Upper lobe of left lung (tissue), 6 donors: ENCODE results near the gene GALNT18. TPM values are rescaled to one million over a fixed set of nuclear protein-coding genes. Genes with fewer than 3 reads are reported as not detected.

ENCODE experiments used
- ATAC-seq, 2 donors: fragments of 200-7000 bp; cut with Tn5 transposase; one replicate each; pipeline ENCODE4 v1.9.1; 2022; ENCODE audit warnings: mild to moderate bottlenecking in 2 of 2, moderate library complexity in 2 of 2; ENCODE audit not compliant: low FRiP score in 2 of 2
- DNase-seq, 2 donors: peaks; one replicate each; pipeline ENCODE4 v3.0.0-alpha.2; 2019 to 2020
- H3K27ac ChIP-seq, 4 donors: fragments of 200-600 bp; sonication (generic); one replicate each; pipeline ENCODE4 v1.5.1; 2016 to 2019
- H3K27me3 ChIP-seq, 4 donors: fragments of 200-600 bp; sonication (generic); one replicate each; pipeline ENCODE4 v1.5.1; 2017 to 2019
- H3K36me3 ChIP-seq, 4 donors: fragments of 200-600 bp; sonication (generic); one replicate each; pipeline ENCODE4 v1.5.1; 2016 to 2019
- H3K4me1 ChIP-seq, 4 donors: fragments of 200-600 bp; sonication (generic); one replicate each; pipeline ENCODE4 v1.5.1; 2018 to 2019
- H3K4me3 ChIP-seq, 4 donors: fragments of 200-600 bp; sonication (generic); one replicate each; pipeline ENCODE4 v1.5.1; 2017 to 2019; ENCODE audit warnings: mild to moderate bottlenecking in 2 of 4, moderate library complexity in 1 of 4
- H3K9me3 ChIP-seq, 4 donors: fragments of 200-600 bp; sonication (generic); one replicate each; pipeline ENCODE4 v1.5.1; 2018 to 2019
- CTCF ChIP-seq, 6 experiments: fragments of 450-650 bp in 4 of 6; fragments of 200-600 bp in 2 of 6; sonication (generic) in 2 of 6; IDR thresholded peaks; one replicate each; pipeline ENCODE4 v1.5.1; 2016 to 2019; ENCODE audit warnings: antibody characterized with exemption in 6 of 6
- EP300 ChIP-seq, 4 donors: sonication (generic); formaldehyde crosslinking; IDR thresholded peaks; one replicate each; pipeline ENCODE4 v1.5.1; 2017; ENCODE audit warnings: antibody characterized with exemption in 4 of 4, control low read depth in 2 of 4
- POLR2A ChIP-seq, 4 donors: fragments of 450-650 bp; IDR thresholded peaks; one replicate each; pipeline ENCODE4 v1.5.1; 2016 to 2017; ENCODE audit warnings: antibody characterized with exemption in 4 of 4, mild to moderate bottlenecking in 2 of 4
- POLR2AphosphoS5 ChIP-seq, 2 donors: sonication (generic); formaldehyde crosslinking; IDR thresholded peaks; one replicate each; pipeline ENCODE4 v1.5.1; 2017; ENCODE audit warnings: antibody characterized with exemption in 2 of 2
- WGBS, 2 donors: methylation state at CpG; one replicate each; pipeline ENCODE4 v1.1.5; 2017 to 2018; 5-methylcytosine and 5-hydroxymethylcytosine counted together
- small RNA-seq, 4 donors: library from RNA; depleted of rRNA; stranded (forward); fragments of <200 nt; gene quantifications; one replicate each; pipeline ENCODE3, GENCODE V24; 2016
- total RNA-seq, 6 donors: library from RNA; depleted of rRNA in 4 of 6; stranded (reverse); fragments of >200 nt in 4 of 6; gene quantifications; one replicate each; pipeline versions ENCODE4 v1.1.0 to v1.2.1, GENCODE V29; 2016 to 2021
- donor health status: DM: no; HTN: no; CAD: no; lungs with moderate emphysema.
- donor health status: DM: no; HTN: yes; CAD: no; lungs with severe emphysema.

Gene GALNT18
- total RNA-seq, 6 donors from 2014 or later = 48.2 to 115 (median 61.8) TPM

- TF ChIP-seq CTCF (IDR thresholded peaks at IDR 0.05) (peak in 3 of 6 experiments; percentile 13 to 41 (median 33)), POLR2AphosphoS5 (IDR thresholded peaks at IDR 0.05) (no peak)
- no peak for ATAC-seq
These were observed 390.8 kb downstream of the GALNT18 start for GRCh38 chr11:11230802-11231562.

DNA sequence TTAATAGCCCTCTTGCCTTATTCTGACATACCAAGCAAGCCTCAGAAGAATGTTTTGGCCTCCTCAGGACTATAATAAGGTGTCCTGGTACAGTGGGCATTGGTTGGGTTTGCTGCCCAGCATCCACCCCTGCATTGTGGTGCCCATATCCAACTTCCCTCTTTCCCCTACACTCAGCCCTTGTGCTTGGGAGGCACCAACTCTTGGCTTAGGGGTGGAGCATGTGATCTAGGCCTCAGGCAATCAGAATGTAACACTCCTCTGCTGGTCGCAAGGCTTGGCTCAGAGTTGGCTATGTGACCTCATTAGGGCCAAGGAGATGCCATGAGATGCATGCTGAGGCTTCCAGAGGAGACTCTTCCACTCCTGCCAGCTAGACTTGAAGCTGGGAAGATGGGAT, 391.7 kb downstream of the GALNT18 start:
- H3K9me3 ChIP-seq = no peaks in the 10 kb centered on the region
- WGBS, 2 donors = 60 to 88% methylated on average over 1 of the region's 1 CpG
- no peak overlapping the region for H3K27ac ChIP-seq
- no peaks in the 10 kb centered on the region for H3K36me3 ChIP-seq
- DNase-seq = no peak
- TF ChIP-seq CTCF (IDR thresholded peaks at IDR 0.05) (no peak), POLR2A (IDR thresholded peaks at IDR 0.05) (no peak), EP300 (IDR thresholded peaks at IDR 0.05) (no peak)
- no peaks in the 10 kb centered on the region for H3K27me3 ChIP-seq
- H3K4me1 ChIP-seq = peaks cover 0 to 6% (median 0%) of the 10 kb centered on the region in 4 donors
- no peak for ATAC-seq
- H3K4me3 ChIP-seq = no peak overlapping the region

More at GRCh38 chr11:11230802-11231562, 390.8 kb downstream of the GALNT18 start:
- WGBS, 2 donors = 63 to 64% methylated on average over 7 of the region's 7 CpGs
- DNase-seq = no peak
- no peaks in the 10 kb centered on the region for H3K36me3 ChIP-seq
- no peak overlapping the region for H3K27ac ChIP-seq
- H3K27me3 ChIP-seq = no peaks in the 10 kb centered on the region
- peaks cover 0 to 6% (median 0%) of the 10 kb centered on the region in 4 donors for H3K4me1 ChIP-seq
- H3K9me3 ChIP-seq = no peaks in the 10 kb centered on the region
- no peak overlapping the region for H3K4me3 ChIP-seq

DNA sequence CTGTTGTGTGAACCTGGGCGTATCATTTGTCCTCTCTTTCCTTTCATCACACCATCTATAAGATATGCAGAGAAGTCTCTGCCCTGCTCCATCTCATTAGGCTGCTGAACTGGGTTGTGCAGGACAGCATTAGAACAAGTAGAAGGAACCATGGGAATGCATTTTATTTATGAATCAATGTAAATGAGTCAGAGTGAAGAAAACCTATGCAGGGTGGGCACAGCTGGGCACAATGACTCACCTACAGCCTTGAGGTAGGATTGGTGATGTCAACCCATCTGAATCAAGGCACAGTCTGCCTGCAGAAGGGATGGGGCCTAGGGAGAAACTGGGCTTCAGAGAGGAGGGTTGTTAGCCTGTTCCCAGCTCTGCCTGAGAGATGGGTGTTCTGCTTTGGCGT, 392.2 kb downstream of the GALNT18 start:
- Histone ChIP-seq H3K27ac (no peak overlapping the region), H3K4me1 (peaks cover 0 to 6% (median 0%) of the 10 kb centered on the region in 4 donors)
- 91 to 94% methylated on average over 2 of the region's 2 CpGs for WGBS, 2 donors

GRCh38 chr11:11227296-11228085, 394.3 kb downstream of the GALNT18 start:
- Histone ChIP-seq H3K4me1 (peaks cover 0 to 3% (median 0%) of the 10 kb centered on the region in 4 donors), H3K9me3 (no peaks in the 10 kb centered on the region), H3K4me3 (no peak overlapping the region), H3K36me3 (no peaks in the 10 kb centered on the region), H3K27ac (no peak overlapping the region), H3K27me3 (no peaks in the 10 kb centered on the region)
- TF ChIP-seq POLR2A (IDR thresholded peaks at IDR 0.05) (no peak), EP300 (IDR thresholded peaks at IDR 0.05) (no peak), POLR2AphosphoS5 (IDR thresholded peaks at IDR 0.05) (no peak), CTCF (IDR thresholded peaks at IDR 0.05) (no peak)
- 89 to 95% methylated on average over 8 of the region's 8 CpGs for WGBS, 2 donors
- DNase-seq (no peak), ATAC-seq (no peak)

More for the DNA sequence above, 392.2 kb downstream of the GALNT18 start:
- TF ChIP-seq CTCF (IDR thresholded peaks at IDR 0.05) = no peak
- no peak for TF ChIP-seq POLR2A (IDR thresholded peaks at IDR 0.05)
- Histone ChIP-seq H3K36me3 (no peaks in the 10 kb centered on the region), H3K27me3 (no peaks in the 10 kb centered on the region), H3K9me3 (no peaks in the 10 kb centered on the region), H3K4me3 (no peak overlapping the region)
- DNase-seq = no peak
- ATAC-seq = no peak

Small RNAs within 50 kb of the gene (small RNA-seq; reads per million reads assigned to genes)
- gene MIR4299 = 0 reads per million in 4 donors

Other genes starting within 250 kb of the GALNT18 start
- 100 to 1,000 TPM in 2 of 6 donors, 10 to 100 TPM in 4; 32.4 to 132 (median 79.0) TPM for gene USP47, start 220.0 kb upstream of the GALNT18 start, total RNA-seq